GM21423 (cell line): ENCODE results near the gene NUCB1.
A peak's percentile ranks its signal among the peaks of the same experiment; 100 is the strongest.

Experiments
- ATAC-seq: cut with Tn5 transposase; IDR thresholded peaks from one replicate; pipeline ENCODE4 v1.9.1; 2021; ENCODE audit warnings: mild to moderate bottlenecking, moderate library complexity; ENCODE audit not compliant: unreplicated experiment

Gene NUCB1

GRCh38 chr19:48961051-48961649 is 61.0 kb downstream of the NUCB1 start:
- ATAC-seq = no peak

- ATAC-seq = no peak
Observed at GRCh38 chr19:48961673-48962028, 61.5 kb downstream of the NUCB1 start.

DNA sequence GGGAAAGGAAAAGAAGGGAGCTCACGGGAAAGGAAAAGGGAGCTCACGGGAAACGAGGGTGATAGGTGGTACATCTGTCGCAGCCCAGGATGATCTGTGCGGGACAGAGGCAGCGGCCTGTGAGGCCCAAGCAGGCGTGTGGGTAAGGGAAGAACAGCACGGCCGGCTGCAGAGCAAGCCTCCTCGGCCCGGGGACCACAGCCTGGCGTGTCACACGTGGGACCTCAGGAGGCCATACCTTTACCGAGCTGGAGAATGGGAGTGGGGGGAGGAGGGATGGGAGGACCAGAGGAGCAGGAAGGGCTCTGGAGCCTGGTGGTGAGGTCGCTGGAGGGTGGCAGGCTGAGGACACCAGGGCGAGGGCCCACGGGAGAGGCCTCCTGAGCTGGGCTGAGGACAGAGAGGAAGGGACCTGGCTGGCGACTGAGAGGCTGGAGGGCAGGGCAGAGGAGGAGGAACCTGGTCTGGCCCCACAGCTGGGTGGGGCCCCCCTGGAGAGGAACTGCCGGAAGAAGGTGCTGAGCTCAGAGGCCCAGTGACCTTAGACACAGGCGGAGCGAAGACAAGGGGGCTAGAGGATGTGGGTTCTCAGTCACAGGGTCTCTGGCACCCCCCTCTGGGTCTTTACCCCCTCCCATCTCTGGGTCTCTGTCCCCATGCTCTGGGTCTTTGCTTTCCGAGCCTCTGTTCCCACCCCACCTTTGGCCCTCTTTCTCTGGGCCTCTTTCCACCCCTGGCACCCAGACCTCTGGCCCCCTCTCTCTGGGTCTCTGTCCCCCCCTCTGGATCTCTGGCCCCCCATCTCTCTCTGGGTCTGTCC is 62.1 kb downstream of the NUCB1 start:
- peak; percentile 38 for ATAC-seq

DNA sequence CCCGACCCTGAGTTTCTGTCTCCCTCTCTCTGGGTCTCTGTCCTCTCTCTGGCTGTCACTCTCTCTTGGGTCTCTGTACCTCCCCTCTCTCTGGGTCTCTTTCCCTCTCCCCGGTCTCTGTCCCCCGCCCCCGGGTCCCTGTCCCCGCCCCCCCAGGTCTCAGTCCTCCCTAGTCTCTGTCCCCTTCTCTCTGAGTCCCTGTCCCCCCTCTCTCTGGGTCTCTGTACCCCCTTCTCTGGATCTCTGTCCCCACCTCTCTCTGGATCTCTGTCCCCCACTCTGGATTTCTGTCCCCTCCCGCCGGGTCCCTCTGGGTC is 62.7 kb downstream of the NUCB1 start:
- no peak for ATAC-seq

- ATAC-seq = no peak
Observed at GRCh38 chr19:48963371-48964204, 63.5 kb downstream of the NUCB1 start.

DNA sequence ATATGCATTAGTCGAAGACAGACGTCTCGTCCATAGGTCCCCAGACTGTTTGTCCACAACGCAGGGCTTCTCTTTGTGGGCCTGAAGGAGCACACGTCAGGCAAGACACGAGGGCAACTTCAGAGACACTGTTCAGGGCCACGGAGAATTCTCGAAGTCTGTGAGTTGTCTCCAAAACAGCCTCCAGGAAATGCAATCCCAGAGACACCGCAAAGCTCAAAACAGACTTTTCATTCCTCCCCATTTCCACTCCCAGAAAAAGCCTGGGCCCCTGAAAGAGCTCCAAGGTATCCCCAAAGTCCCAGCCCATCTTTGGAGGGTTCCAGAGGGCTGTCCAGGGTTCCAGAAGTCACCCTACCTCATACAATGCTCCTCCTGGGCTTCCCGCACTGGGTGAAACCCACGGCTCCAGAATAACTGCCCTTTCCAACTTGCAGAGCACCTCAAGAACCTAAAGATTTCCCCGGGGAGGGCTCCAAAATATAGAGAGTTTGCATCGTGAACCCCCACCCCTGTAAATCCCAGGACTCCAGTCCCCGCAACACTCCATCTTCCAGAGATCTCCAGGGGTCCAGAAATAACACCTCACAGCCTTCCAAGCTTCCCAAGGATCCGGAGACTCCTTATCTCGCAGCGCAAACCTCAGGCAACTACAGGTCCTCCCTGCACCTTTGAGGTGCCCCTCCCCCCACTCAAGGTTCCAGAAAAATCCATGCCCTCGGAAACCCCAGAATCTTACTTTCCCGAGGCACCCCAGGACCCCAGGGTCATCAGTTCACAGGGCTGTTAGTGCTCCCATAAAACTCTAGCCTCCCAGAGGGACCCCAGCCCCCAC is 64.3 kb downstream of the NUCB1 start:
- no peak for ATAC-seq

GRCh38 chr19:48965040-48965805 is 65.1 kb downstream of the NUCB1 start, which contains the start of gene FTL:
Gene FTL, plus strand, starts transcription at chr19:48965309. Its CDS starts 199 bp downstream, at chr19:48965508.
- ATAC-seq = peak; percentile 64

DNA sequence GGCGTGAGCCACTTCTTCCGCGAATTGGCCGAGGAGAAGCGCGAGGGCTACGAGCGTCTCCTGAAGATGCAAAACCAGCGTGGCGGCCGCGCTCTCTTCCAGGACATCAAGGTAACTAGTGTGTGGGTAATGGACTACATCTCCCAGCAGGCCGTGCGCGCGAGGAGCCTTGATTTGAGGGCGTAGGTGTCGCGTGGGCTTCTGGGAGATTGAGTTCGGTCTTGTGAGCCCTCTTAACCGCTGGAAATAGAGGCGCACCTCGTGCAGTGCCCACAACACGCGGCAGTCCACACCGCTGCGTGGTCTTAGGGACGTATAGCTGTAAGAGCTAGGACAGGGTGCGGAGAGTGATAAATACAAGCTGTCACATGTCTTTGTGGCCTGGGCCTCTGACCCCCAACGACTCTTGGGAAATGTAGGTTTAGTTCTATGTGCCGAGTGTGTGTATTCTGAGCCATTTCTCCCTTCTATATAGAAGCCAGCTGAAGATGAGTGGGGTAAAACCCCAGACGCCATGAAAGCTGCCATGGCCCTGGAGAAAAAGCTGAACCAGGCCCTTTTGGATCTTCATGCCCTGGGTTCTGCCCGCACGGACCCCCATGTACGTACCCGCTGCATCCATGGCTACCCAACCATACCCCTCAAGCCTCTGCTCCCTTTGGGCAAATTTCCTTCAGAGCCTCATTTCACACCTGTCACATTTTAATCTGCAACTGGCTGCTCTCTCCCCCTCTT is 65.9 kb downstream of the NUCB1 start:
- ATAC-seq = peak; percentile 19

DNA sequence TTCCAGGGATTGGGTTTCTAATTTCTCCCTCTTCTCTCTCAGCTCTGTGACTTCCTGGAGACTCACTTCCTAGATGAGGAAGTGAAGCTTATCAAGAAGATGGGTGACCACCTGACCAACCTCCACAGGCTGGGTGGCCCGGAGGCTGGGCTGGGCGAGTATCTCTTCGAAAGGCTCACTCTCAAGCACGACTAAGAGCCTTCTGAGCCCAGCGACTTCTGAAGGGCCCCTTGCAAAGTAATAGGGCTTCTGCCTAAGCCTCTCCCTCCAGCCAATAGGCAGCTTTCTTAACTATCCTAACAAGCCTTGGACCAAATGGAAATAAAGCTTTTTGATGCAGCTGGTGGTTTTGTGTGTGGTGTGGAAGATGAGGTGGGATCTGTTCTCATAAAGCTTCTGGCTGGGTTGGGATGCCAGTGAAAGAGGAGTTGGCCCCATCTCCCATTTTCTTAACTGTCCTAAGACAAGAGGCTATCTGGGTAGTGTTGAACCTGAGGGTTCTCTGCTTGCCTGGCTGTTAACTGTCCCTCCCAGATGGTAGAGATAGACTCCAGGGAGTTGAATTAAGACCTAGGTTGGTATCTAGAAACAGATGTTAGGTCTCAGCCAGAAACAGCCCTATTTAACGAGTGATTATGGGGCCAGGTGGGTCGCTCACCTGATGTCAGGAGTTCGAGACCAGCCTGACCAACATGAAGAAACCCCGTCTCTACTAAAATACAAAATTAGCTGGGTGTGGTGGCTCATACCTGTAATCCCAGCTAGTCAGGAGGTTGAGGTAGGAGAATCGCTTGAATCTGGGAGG is 66.6 kb downstream of the NUCB1 start:
- ATAC-seq = no peak

- no peak for ATAC-seq
Observed at GRCh38 chr19:48967346-48968178, 67.5 kb downstream of the NUCB1 start.

DNA sequence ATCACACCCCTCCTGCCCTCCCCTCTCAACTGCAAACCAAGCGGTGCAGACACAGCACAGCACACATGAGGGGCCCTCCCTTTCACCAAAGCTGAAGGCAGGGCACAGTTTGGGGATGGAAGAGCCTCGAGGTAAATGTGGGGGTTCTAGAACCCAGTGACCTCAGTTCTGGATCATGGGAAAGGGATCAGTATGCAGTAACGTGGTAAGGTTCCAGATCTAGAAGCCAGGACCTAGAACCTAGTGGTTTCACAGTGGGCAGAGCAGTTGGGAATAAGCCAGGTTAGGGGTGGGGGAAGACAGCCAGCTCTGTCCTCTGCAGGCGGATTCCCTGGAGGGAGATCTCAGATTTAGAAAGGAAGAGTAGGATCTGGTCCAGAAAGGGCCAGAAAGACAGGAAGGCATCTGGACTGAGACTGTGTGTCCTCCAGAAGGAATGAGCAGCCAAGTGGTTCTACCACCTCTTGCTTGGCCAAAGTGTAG is 68.1 kb downstream of the NUCB1 start:
- ATAC-seq = no peak

GRCh38 chr19:48968813-48969218 is 68.7 kb downstream of the NUCB1 start:
- ATAC-seq = no peak

DNA sequence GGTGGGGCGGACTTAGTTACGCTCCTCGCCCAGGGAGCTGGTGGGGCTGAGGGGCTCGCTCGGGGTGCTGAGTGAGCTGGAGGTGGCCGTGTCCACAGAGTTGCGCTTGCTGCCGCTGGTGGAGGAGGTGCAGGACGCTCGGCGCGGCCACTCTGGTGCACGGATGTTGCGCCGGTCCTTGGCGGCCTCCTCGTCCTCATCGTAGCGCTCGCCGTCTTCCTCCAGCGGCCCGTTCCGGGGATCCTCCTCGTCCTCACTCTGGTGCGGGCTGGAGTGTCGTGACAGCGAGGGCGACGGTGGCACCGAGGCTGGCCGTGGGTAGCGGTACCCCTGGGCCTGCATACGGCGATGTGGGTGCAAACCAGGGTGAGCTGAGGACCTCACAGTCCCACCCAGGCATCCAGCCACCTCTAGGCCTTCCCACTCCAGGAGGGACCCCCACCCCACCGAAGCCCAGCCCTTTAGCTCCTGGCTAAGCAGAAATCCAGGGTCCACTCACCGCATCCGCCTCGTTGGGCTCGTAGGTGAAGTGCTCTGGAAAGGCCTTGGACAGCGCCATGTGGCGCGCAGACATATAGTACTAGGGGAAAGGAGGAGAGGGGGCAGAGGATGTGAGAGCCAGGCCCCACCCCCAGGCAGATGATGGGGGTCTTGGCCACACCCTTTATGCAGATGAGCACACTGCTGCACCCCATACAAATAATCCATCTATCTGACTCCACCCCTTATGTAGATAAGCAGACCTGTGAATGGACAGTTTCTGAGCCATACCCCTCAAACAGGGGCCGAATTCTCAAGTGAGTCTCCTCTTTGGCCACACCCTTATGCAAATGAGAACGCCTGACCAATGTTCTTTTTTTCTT is 69.4 kb downstream of the NUCB1 start:
- no peak for ATAC-seq

- ATAC-seq = no peak
Observed at GRCh38 chr19:48970139-48970766, 70.1 kb downstream of the NUCB1 start.

DNA sequence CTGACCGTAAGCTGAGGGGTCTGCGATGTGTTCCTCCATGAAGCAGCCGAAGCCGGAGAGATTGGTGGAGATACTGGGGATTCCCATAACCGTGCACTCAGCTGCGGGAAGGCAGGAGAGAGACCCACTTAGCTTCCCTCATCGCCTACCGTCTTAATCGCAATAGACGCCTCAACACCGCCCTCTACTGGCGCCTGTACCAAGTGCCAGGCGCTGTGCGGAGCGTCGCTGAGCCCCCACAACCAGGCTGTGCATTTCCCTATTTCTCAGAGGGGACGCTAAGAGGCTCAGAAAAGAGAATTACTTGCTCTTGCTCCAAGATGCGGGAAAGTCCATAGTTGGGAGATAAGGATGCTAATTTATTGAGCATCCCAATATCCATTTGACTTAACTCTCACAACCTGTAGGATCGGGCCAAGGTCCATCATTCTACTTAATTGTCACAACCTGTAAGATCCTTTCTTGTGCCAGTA is 70.8 kb downstream of the NUCB1 start:
- ATAC-seq = no peak
